Mesothelial cell of epicardium (in vitro differentiated cells): ENCODE measurements around the gene EYS. TPM values are rescaled to one million over a fixed set of nuclear protein-coding genes. Genes with fewer than 3 reads are reported as not detected.
"Not testable (repeated sequence)": the region's sequence is repeated elsewhere in the genome, so short reads cannot be mapped to it uniquely, and the experiment has no call there.

ENCODE experiments used
- DNase-seq, 2 experiments: peaks; one replicate each; pipeline ENCODE4 v3.0.0; 2021; ENCODE audit warnings: low spot score in 2 of 2; ENCODE audit not compliant: unreplicated experiment in 2 of 2
- H3K27ac Mint-ChIP-seq: 2 replicates; pipeline ENCODE4 v1.8.0; 2021; ENCODE audit warnings: mixed read lengths
- H3K27me3 Mint-ChIP-seq: 2 replicates; pipeline ENCODE4 v1.8.0; 2021; ENCODE audit warnings: low read depth, mixed read lengths
- H3K36me3 Mint-ChIP-seq: 2 replicates; pipeline ENCODE4 v1.8.0; 2021; ENCODE audit warnings: mixed read lengths
- H3K4me1 Mint-ChIP-seq: 2 replicates; pipeline ENCODE4 v1.8.0; 2021; ENCODE audit warnings: mixed read lengths
- H3K4me3 Mint-ChIP-seq: 2 replicates; pipeline ENCODE4 v1.8.0; 2021; ENCODE audit warnings: mild to moderate bottlenecking, moderate library complexity, mixed read lengths
- H3K9me3 Mint-ChIP-seq: 2 replicates; pipeline ENCODE4 v1.8.0; 2021; ENCODE audit warnings: mixed read lengths
- CTCF ChIP-seq: fragments of 200-600 bp; sonication (generic); IDR thresholded peaks from one replicate; pipeline ENCODE4 v1.5.0; 2021; ENCODE audit warnings: antibody characterized with exemption; ENCODE audit not compliant: unreplicated experiment
- total RNA-seq: library from RNA; stranded (reverse); gene quantifications from 3 replicates; pipeline ENCODE4 v1.2.1, GENCODE V29; 2021

Gene EYS
- total RNA-seq, 1 donor from 2014 or later, result 0.69 TPM

GRCh38 chr6:65045801-65046200 is 661.2 kb downstream of the EYS start:
- peaks cover 8% of the 10 kb centered on the region for H3K9me3 Mint-ChIP-seq
- no peak overlapping the region for H3K27ac Mint-ChIP-seq
- no peak for TF ChIP-seq CTCF
- no peak for DNase-seq
- no peaks in the 10 kb centered on the region for H3K27me3 Mint-ChIP-seq
- no peak overlapping the region for H3K4me3 Mint-ChIP-seq
- H3K4me1 Mint-ChIP-seq, result no peaks in the 10 kb centered on the region
- no peaks in the 10 kb centered on the region for H3K36me3 Mint-ChIP-seq

- no peaks in the 10 kb centered on the region for H3K9me3 Mint-ChIP-seq
- no peaks in the 10 kb centered on the region for H3K4me1 Mint-ChIP-seq
- H3K27me3 Mint-ChIP-seq, result no peaks in the 10 kb centered on the region
- DNase-seq, result no peak
- TF ChIP-seq CTCF, result no peak
- H3K27ac Mint-ChIP-seq, result no peak overlapping the region
- H3K4me3 Mint-ChIP-seq, result no peak overlapping the region
- H3K36me3 Mint-ChIP-seq, result no peaks in the 10 kb centered on the region
These were observed 693.0 kb downstream of the EYS start for GRCh38 chr6:65014006-65014405.

GRCh38 chr6:65006788-65007187 is 700.2 kb downstream of the EYS start:
- H3K27ac Mint-ChIP-seq, result no peak overlapping the region
- no peak for TF ChIP-seq CTCF

GRCh38 chr6:65004283-65004682 is 702.7 kb downstream of the EYS start:
- Mint-ChIP-seq H3K27ac (no peak overlapping the region), H3K9me3 (peaks cover 5% of the 10 kb centered on the region), H3K4me3 (no peak overlapping the region), H3K27me3 (no peaks in the 10 kb centered on the region), H3K36me3 (no peaks in the 10 kb centered on the region), H3K4me1 (no peaks in the 10 kb centered on the region)
- no peak for DNase-seq
- TF ChIP-seq CTCF, result no peak

More at GRCh38 chr6:65006788-65007187, 700.2 kb downstream of the EYS start:
- H3K4me3 Mint-ChIP-seq, result no peak overlapping the region
- DNase-seq, result no peak
- no peaks in the 10 kb centered on the region for H3K27me3 Mint-ChIP-seq
- H3K9me3 Mint-ChIP-seq, result peaks cover 5% of the 10 kb centered on the region
- H3K36me3 Mint-ChIP-seq, result no peaks in the 10 kb centered on the region
- H3K4me1 Mint-ChIP-seq, result no peaks in the 10 kb centered on the region

GRCh38 chr6:65002882-65003281 is 704.1 kb downstream of the EYS start:
- not testable (repeated sequence) for DNase-seq, H3K9me3 Mint-ChIP-seq, H3K4me3 Mint-ChIP-seq, H3K4me1 Mint-ChIP-seq, H3K27me3 Mint-ChIP-seq, H3K36me3 Mint-ChIP-seq, H3K27ac Mint-ChIP-seq

GRCh38 chr6:65000815-65001214 is 706.2 kb downstream of the EYS start:
- DNase-seq, result no peak
- H3K36me3 Mint-ChIP-seq, result no peaks in the 10 kb centered on the region
- H3K4me1 Mint-ChIP-seq, result peaks cover 5% of the 10 kb centered on the region
- no peak overlapping the region for H3K27ac Mint-ChIP-seq
- H3K9me3 Mint-ChIP-seq, result peaks cover 5% of the 10 kb centered on the region
- H3K4me3 Mint-ChIP-seq, result no peak overlapping the region
- no peaks in the 10 kb centered on the region for H3K27me3 Mint-ChIP-seq
- no peak for TF ChIP-seq CTCF
